HEK293 (cell line): ENCODE measurements around the gene NUDT22.
A peak's percentile ranks its signal among the peaks of the same experiment; 100 is the strongest.

Source experiments
- CTCF ChIA-PET: fragments of 350-600 bp; formaldehyde crosslinking; extraction: SDS; loops from one replicate; lab custom pipeline; 2021; ENCODE audit warnings: antibody characterized with exemption; lab: Yijun Ruan, JAX
- POLR2A ChIA-PET: fragments of 300-600 bp; formaldehyde crosslinking; extraction: SDS; loops from one replicate; lab custom pipeline; 2020; ENCODE audit warnings: antibody characterized with exemption, inconsistent platforms; lab: Yijun Ruan, JAX
- H3K27ac ChIP-seq: fragments of 200-500 bp; sonication (Bioruptor generic); 2 replicates; pipeline ENCODE4 v1.5.1; 2014; ENCODE audit warnings: low read depth, low read length, control low read depth, inconsistent platforms; ENCODE audit errors: extremely low read depth
- H3K36me3 ChIP-seq, 2 experiments: fragments of 200-500 bp in 1 of 2; sonication (Bioruptor generic) in 1 of 2; 1 replicate in 1 of 2; 2 replicates in 1 of 2; pipeline ENCODE4 v1.5.1; 2014 to 2017; ENCODE audit warnings: inconsistent platforms in 2 of 2, low read length in 2 of 2; ENCODE audit not compliant: control insufficient read depth in 2 of 2, insufficient read depth in 1 of 2
- H3K4me1 ChIP-seq: fragments of 200-500 bp; sonication (Bioruptor generic); 2 replicates; pipeline ENCODE4 v1.5.1; 2014; ENCODE audit warnings: mild to moderate bottlenecking, low read length, inconsistent platforms; ENCODE audit not compliant: control insufficient read depth, insufficient read depth
- H3K4me3 ChIP-seq: 2 replicates; pipeline ENCODE4 v1.5.1; 2011; ENCODE audit warnings: low read depth, mild to moderate bottlenecking, control low read depth, low read length, moderate library complexity
- H3K9me3 ChIP-seq: fragments of 200-500 bp; sonication (Bioruptor generic); 2 replicates; pipeline ENCODE4 v1.5.1; 2014; ENCODE audit warnings: low read depth, low read length, inconsistent platforms; ENCODE audit not compliant: control insufficient read depth, insufficient read depth
- GLI4 ChIP-seq: fragments of 450-650 bp; formaldehyde crosslinking; IDR thresholded peaks from 2 replicates; pipeline ENCODE4 v1.5.1; 2016; ENCODE audit warnings: missing biosample characterization, missing genetic modification characterization
- HOXC10 ChIP-seq: sonication (generic); formaldehyde crosslinking; IDR thresholded peaks from 2 replicates; pipeline ENCODE4 v1.8.1; 2023; ENCODE audit warnings: mild to moderate bottlenecking, missing genetic modification reagents
- KLF1 ChIP-seq: fragments of 450-650 bp; formaldehyde crosslinking; IDR thresholded peaks from 2 replicates; pipeline ENCODE4 v1.5.1; 2016; ENCODE audit warnings: missing biosample characterization, missing genetic modification characterization
- KLF16 ChIP-seq: fragments of 450-650 bp; formaldehyde crosslinking; IDR thresholded peaks from 2 replicates; pipeline ENCODE4 v1.5.1; 2017; ENCODE audit warnings: missing biosample characterization, missing genetic modification characterization
- KLF8 ChIP-seq: fragments of 450-650 bp; formaldehyde crosslinking; IDR thresholded peaks from 2 replicates; pipeline ENCODE4 v1.5.1; 2016; ENCODE audit warnings: missing biosample characterization, missing genetic modification characterization
- MEIS1 ChIP-seq: sonication (generic); formaldehyde crosslinking; IDR thresholded peaks from 2 replicates; pipeline ENCODE4 v1.8.1; 2022; ENCODE audit warnings: missing genetic modification reagents, mild to moderate bottlenecking, borderline replicate concordance
- OSR2 ChIP-seq: fragments of 450-650 bp; formaldehyde crosslinking; IDR thresholded peaks from 2 replicates; pipeline ENCODE4 v1.5.1; 2016; ENCODE audit warnings: missing biosample characterization, missing genetic modification characterization
- SP3 ChIP-seq: fragments of 450-650 bp; formaldehyde crosslinking; IDR thresholded peaks from 2 replicates; pipeline ENCODE4 v1.5.1; 2016; ENCODE audit warnings: missing biosample characterization, missing genetic modification characterization
- SP7 ChIP-seq: fragments of 450-650 bp; formaldehyde crosslinking; IDR thresholded peaks from 2 replicates; pipeline ENCODE4 v1.5.1; 2016; ENCODE audit warnings: missing biosample characterization, missing genetic modification characterization
- ZBTB17 ChIP-seq: fragments of 450-650 bp; formaldehyde crosslinking; IDR thresholded peaks from 2 replicates; pipeline ENCODE4 v1.5.1; 2016; ENCODE audit warnings: missing biosample characterization, missing genetic modification characterization
- ZBTB20 ChIP-seq: fragments of 450-650 bp; formaldehyde crosslinking; IDR thresholded peaks from 2 replicates; pipeline ENCODE4 v1.5.1; 2016; ENCODE audit warnings: missing biosample characterization, missing genetic modification characterization
- ZBTB8A ChIP-seq: fragments of 450-650 bp; formaldehyde crosslinking; IDR thresholded peaks from 2 replicates; pipeline ENCODE4 v1.5.1; 2016; ENCODE audit warnings: missing biosample characterization, missing genetic modification characterization
- ZFHX2 ChIP-seq: fragments of 450-650 bp; formaldehyde crosslinking; conservative IDR thresholded peaks from 2 replicates; pipeline ENCODE4 v1.5.1; 2016; ENCODE audit warnings: missing biosample characterization, missing genetic modification characterization
- ZNF155 ChIP-seq: fragments of 450-650 bp; formaldehyde crosslinking; IDR thresholded peaks from 2 replicates; pipeline ENCODE4 v1.5.1; 2016; ENCODE audit warnings: missing biosample characterization, missing genetic modification characterization
- ZNF324 ChIP-seq: fragments of 450-650 bp; formaldehyde crosslinking; IDR thresholded peaks from 2 replicates; pipeline ENCODE4 v1.5.1; 2016; ENCODE audit warnings: missing biosample characterization, missing genetic modification characterization
- ZNF366 ChIP-seq: fragments of 450-650 bp; formaldehyde crosslinking; conservative IDR thresholded peaks from 2 replicates; pipeline ENCODE4 v1.5.1; 2016; ENCODE audit warnings: missing biosample characterization, missing genetic modification characterization
- ZNF37A ChIP-seq: fragments of 450-650 bp; IDR thresholded peaks from 2 replicates; pipeline ENCODE4 v1.5.1; 2018; ENCODE audit warnings: missing biosample characterization, missing genetic modification characterization
- ZNF394 ChIP-seq: fragments of 450-650 bp; formaldehyde crosslinking; IDR thresholded peaks from 2 replicates; pipeline ENCODE4 v1.5.1; 2016; ENCODE audit warnings: missing biosample characterization, missing genetic modification characterization, mild to moderate bottlenecking, moderate library complexity, borderline replicate concordance
- ZNF510 ChIP-seq: fragments of 450-650 bp; formaldehyde crosslinking; IDR thresholded peaks from 2 replicates; pipeline ENCODE4 v1.5.1; 2018; ENCODE audit warnings: mild to moderate bottlenecking, missing genetic modification characterization, missing biosample characterization; ENCODE audit not compliant: insufficient replicate concordance
- ZNF548 ChIP-seq: fragments of 450-650 bp; formaldehyde crosslinking; IDR thresholded peaks from 2 replicates; pipeline ENCODE4 v1.5.1; 2016; ENCODE audit warnings: missing biosample characterization, missing genetic modification characterization
- ZNF558 ChIP-seq: fragments of 450-650 bp; formaldehyde crosslinking; IDR thresholded peaks from 2 replicates; pipeline ENCODE4 v1.5.1; 2016; ENCODE audit warnings: missing biosample characterization, missing genetic modification characterization
- ZNF629 ChIP-seq: fragments of 450-650 bp; formaldehyde crosslinking; IDR thresholded peaks from 2 replicates; pipeline ENCODE4 v1.5.1; 2017; ENCODE audit warnings: missing biosample characterization, missing genetic modification characterization
- ZSCAN23 ChIP-seq: fragments of 450-650 bp; formaldehyde crosslinking; IDR thresholded peaks from 2 replicates; pipeline ENCODE4 v1.5.1; 2016; ENCODE audit warnings: missing biosample characterization, missing genetic modification characterization
- TF ChIP-seq, protein P1 (sequence below): fragments of 450-650 bp; formaldehyde crosslinking; IDR thresholded peaks from 2 replicates; pipeline ENCODE4 v1.5.1; 2016; ENCODE audit warnings: missing biosample characterization, missing genetic modification characterization
- TF ChIP-seq, protein P2 (sequence below): fragments of 450-650 bp; formaldehyde crosslinking; IDR thresholded peaks from 2 replicates; pipeline ENCODE4 v1.5.1; 2016; ENCODE audit warnings: missing biosample characterization, missing genetic modification characterization
- TF ChIP-seq, protein P3 (sequence below): fragments of 450-650 bp; formaldehyde crosslinking; IDR thresholded peaks from 2 replicates; pipeline ENCODE4 v1.5.1; 2016; ENCODE audit warnings: missing biosample characterization, missing genetic modification characterization
- TF ChIP-seq, protein P4 (sequence below): fragments of 450-650 bp; formaldehyde crosslinking; IDR thresholded peaks from 2 replicates; pipeline ENCODE4 v1.5.1; 2017; ENCODE audit warnings: missing biosample characterization, missing genetic modification characterization
- TF ChIP-seq, protein P5 (sequence below): fragments of 450-650 bp; formaldehyde crosslinking; conservative IDR thresholded peaks from 2 replicates; pipeline ENCODE4 v1.5.1; 2016; ENCODE audit warnings: low read depth, missing biosample characterization, missing genetic modification characterization

Gene NUDT22

DNA sequence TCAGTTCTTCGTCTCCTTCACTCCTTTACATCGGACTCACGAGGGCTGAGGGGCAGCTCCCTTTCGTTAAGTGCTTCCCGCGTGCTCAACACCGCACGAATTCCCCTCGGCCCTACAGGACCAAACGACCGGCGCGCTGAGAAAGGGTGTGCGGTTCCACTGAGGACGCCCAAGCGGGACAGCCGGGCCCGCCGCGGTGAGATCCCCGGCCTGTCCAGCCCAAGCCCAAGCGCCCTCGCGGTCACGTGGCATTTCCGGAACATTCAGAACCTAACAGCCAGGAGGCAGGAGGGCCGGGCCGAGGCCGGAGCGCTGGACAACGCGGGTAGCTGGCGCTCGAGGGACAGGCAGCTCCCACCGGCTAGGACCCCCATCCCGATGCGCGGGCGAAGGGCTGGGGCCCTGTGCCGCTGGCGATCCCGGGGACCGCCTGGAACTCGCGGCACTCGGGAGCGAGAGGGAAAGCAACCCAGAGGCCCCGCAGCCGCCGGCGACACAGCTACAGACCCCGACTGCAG lies 40.8 kb upstream of the NUDT22 start (continued):
- TF ChIP-seq, protein P1, sequence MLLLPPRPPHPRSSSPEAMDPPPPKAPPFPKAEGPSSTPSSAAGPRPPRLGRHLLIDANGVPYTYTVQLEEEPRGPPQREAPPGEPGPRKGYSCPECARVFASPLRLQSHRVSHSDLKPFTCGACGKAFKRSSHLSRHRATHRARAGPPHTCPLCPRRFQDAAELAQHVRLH: 0 out of 2 replicates have a peak, but pooled peaks have one; percentile 8
- no peak for TF ChIP-seq ZNF558
- TF ChIP-seq ZNF155 (tag by site-specific recombination): no peak
- peak; percentile 72 for TF ChIP-seq KLF16 (tag by site-specific recombination)
- peak; percentile 72; the same call in 1 of the 2 replicates for TF ChIP-seq ZBTB20 (tag by site-specific recombination)
- peak; percentile 58; the same call in 1 of the 2 replicates for TF ChIP-seq ZBTB8A (tag by site-specific recombination)
- TF ChIP-seq ZNF324: peak; percentile 81
- TF ChIP-seq GLI4 (tag by site-specific recombination): 0 out of 2 replicates have a peak, but pooled peaks have one; percentile 65
- peak; percentile 85; the same call in 1 of the 2 replicates for TF ChIP-seq ZNF394
- peak; percentile 10; the same call in 1 of the 2 replicates for TF ChIP-seq ZBTB17
- peak; percentile 62 for TF ChIP-seq ZNF629 (tag by site-specific recombination)
- TF ChIP-seq HOXC10 (CRISPR knock-in tag): 0 out of 2 replicates have a peak, but pooled peaks have one; percentile 70
- TF ChIP-seq ZSCAN23: 0 out of 2 replicates have a peak, but pooled peaks have one; percentile 55

DNA sequence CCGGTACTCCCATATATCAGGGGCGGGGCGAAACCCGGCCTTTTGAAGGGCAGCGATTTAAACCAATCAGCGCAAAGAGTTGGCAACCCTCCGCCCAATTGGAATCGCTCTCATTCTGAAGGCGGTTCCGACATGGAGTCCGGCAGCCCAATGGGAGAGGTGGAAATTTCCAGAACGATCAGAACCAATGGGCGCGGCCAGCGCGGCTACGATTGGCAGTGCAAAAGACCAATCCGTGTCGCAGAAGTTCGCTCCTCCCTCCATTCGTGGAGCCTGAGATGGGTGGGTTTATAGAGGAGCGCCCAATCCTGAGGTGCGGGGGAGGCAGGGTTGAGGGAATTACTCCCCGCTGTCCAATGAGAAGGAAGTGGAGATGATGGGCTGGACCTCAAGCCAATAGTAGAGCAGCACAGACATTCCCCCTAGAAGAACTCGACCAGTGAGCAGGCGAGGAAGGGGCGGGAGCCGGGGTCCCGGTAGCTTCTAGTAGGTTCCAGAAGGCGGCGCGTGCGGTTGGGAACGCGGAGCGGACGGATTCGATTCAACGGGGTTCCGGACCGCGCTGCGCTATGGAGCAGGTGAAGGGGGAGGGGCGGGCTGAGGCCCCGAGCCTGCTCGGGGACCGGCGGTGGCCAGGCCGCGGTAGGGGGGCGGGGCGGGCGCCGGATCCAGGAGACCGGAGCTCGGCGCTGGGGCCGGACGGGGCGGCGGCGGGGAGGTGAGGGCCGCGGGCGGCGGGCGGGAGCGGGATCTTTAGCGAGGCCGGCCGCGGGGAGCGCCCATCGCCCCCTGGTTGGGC lies 40.2 kb upstream of the NUDT22 start, which contains the start of gene STIP1:
Gene STIP1 (plus strand): TSS at position 479 of the 799 bp plus-strand sequence. CDS start 91 bp downstream, at position 570.
- Histone ChIP-seq H3K27ac (peak within 1 kb of the TSS; percentile 82), H3K4me1 (peaks cover 3% of the 10 kb centered on the region; the same call in 1 of the 2 replicates), H3K9me3 (no peaks in the 10 kb centered on the region), H3K36me3 (peaks cover 4 to 23% of the 10 kb centered on the region in 2 experiments; a peak in 2 of 3 replicates), H3K4me3 (peak within 1 kb of the TSS; percentile 75)
- ChIA-PET POLR2A (interaction anchor here (0.5 to 3.0 kb wide), 33 partner anchors 11 to 1612 kb away, joined by 3 to 32 read pairs (median 5); partner anchors contain the start of genes BAD, COX8A, EEF1G and ESRRA), CTCF (interaction anchor here (0.6 to 4.0 kb wide), 7 partner anchors 16 to 325 kb away, joined by 3 to 31 read pairs (median 3); partner anchors contain the start of gene FERMT3)
- TF ChIP-seq ZFHX2: peak; percentile 76
- TF ChIP-seq, protein P2, sequence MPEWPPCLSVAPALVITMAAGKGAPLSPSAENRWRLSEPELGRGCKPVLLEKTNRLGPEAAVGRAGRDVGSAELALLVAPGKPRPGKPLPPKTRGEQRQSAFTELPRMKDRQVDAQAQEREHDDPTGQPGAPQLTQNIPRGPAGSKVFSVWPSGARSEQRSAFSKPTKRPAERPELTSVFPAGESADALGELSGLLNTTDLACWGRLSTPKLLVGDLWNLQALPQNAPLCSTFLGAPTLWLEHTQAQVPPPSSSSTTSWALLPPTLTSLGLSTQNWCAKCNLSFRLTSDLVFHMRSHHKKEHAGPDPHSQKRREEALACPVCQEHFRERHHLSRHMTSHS (tag by site-specific recombination): no peak
- no peak for TF ChIP-seq MEIS1
- peak; percentile 45 for TF ChIP-seq KLF8 (tag by site-specific recombination)
- TF ChIP-seq, protein P1: 0 out of 2 replicates have a peak, but pooled peaks have one; percentile 43
- 0 out of 2 replicates have a peak, but pooled peaks have one; percentile 2 for TF ChIP-seq SP7 (tag by site-specific recombination)
- TF ChIP-seq ZNF548 (tag by site-specific recombination): no peak
- peak; percentile 83 for TF ChIP-seq OSR2
- no peak for TF ChIP-seq ZNF37A (tag by site-specific recombination)
- TF ChIP-seq, protein P3, sequence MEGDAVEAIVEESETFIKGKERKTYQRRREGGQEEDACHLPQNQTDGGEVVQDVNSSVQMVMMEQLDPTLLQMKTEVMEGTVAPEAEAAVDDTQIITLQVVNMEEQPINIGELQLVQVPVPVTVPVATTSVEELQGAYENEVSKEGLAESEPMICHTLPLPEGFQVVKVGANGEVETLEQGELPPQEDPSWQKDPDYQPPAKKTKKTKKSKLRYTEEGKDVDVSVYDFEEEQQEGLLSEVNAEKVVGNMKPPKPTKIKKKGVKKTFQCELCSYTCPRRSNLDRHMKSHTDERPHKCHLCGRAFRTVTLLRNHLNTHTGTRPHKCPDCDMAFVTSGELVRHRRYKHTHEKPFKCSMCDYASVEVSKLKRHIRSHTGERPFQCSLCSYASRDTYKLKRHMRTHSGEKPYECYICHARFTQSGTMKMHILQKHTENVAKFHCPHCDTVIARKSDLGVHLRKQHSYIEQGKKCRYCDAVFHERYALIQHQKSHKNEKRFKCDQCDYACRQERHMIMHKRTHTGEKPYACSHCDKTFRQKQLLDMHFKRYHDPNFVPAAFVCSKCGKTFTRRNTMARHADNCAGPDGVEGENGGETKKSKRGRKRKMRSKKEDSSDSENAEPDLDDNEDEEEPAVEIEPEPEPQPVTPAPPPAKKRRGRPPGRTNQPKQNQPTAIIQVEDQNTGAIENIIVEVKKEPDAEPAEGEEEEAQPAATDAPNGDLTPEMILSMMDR (tag by site-specific recombination): peak; percentile 65
- TF ChIP-seq KLF1 (tag by site-specific recombination): peak; percentile 64; the same call in 1 of the 2 replicates
- TF ChIP-seq, protein P4, sequence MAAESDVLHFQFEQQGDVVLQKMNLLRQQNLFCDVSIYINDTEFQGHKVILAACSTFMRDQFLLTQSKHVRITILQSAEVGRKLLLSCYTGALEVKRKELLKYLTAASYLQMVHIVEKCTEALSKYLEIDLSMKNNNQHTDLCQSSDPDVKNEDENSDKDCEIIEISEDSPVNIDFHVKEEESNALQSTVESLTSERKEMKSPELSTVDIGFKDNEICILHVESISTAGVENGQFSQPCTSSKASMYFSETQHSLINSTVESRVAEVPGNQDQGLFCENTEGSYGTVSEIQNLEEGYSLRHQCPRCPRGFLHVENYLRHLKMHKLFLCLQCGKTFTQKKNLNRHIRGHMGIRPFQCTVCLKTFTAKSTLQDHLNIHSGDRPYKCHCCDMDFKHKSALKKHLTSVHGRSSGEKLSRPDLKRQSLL (tag by site-specific recombination): peak; percentile 13; the same call in 1 of the 2 replicates
- peak; percentile 62 for TF ChIP-seq ZNF366 (tag by site-specific recombination)
- peak; percentile 3; the same call in 1 of the 2 replicates for TF ChIP-seq ZBTB17
- TF ChIP-seq, protein P5, sequence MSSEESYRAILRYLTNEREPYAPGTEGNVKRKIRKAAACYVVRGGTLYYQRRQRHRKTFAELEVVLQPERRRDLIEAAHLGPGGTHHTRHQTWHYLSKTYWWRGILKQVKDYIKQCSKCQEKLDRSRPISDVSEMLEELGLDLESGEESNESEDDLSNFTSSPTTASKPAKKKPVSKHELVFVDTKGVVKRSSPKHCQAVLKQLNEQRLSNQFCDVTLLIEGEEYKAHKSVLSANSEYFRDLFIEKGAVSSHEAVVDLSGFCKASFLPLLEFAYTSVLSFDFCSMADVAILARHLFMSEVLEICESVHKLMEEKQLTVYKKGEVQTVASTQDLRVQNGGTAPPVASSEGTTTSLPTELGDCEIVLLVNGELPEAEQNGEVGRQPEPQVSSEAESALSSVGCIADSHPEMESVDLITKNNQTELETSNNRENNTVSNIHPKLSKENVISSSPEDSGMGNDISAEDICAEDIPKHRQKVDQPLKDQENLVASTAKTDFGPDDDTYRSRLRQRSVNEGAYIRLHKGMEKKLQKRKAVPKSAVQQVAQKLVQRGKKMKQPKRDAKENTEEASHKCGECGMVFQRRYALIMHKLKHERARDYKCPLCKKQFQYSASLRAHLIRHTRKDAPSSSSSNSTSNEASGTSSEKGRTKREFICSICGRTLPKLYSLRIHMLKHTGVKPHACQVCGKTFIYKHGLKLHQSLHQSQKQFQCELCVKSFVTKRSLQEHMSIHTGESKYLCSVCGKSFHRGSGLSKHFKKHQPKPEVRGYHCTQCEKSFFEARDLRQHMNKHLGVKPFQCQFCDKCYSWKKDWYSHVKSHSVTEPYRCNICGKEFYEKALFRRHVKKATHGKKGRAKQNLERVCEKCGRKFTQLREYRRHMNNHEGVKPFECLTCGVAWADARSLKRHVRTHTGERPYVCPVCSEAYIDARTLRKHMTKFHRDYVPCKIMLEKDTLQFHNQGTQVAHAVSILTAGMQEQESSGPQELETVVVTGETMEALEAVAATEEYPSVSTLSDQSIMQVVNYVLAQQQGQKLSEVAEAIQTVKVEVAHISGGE (tag by site-specific recombination): no peak
- TF ChIP-seq ZNF510: no peak
- peak; percentile 97 for TF ChIP-seq SP3 (tag by site-specific recombination)
